ENCODE results near the gene ZSCAN12. TPM values are rescaled to one million over a fixed set of nuclear protein-coding genes. Genes with fewer than 3 reads are reported as not detected.
"Not testable (repeated sequence)": the region's sequence is repeated elsewhere in the genome, so short reads cannot be mapped to it uniquely, and the experiment has no call there.

ZSCAN12 gene
- 5.5 TPM for total RNA-seq
- long read RNA-seq, partial matches to known transcripts: 2 of 9 reads
- long read RNA-seq, other reads (novel, unspliced or antisense): 5 of 9 reads

GRCh38 chr6:28399350-28400121 is at the start of gene ZSCAN12:
Gene ZSCAN12, minus strand, starts transcription at chr6:28399747. Its CDS starts 1,342 bp downstream, at chr6:28398405.
- Histone ChIP-seq H3K27ac (peak within 1 kb of the TSS; percentile 58), H3K4me1 (peaks cover 25% of the 10 kb centered on the region), H3K9me3 (no peaks in the 10 kb centered on the region), H3K36me3 (peaks cover 11% of the 10 kb centered on the region), H3K27me3 (ENCODE audit: low read depth) (peaks cover 12% of the 10 kb centered on the region), H3K4me3 (peak within 1 kb of the TSS; percentile 80)
- ATAC-seq (peak; percentile 98 to 99), DNase-seq (peak; percentile 88)
- TF ChIP-seq, protein P1, sequence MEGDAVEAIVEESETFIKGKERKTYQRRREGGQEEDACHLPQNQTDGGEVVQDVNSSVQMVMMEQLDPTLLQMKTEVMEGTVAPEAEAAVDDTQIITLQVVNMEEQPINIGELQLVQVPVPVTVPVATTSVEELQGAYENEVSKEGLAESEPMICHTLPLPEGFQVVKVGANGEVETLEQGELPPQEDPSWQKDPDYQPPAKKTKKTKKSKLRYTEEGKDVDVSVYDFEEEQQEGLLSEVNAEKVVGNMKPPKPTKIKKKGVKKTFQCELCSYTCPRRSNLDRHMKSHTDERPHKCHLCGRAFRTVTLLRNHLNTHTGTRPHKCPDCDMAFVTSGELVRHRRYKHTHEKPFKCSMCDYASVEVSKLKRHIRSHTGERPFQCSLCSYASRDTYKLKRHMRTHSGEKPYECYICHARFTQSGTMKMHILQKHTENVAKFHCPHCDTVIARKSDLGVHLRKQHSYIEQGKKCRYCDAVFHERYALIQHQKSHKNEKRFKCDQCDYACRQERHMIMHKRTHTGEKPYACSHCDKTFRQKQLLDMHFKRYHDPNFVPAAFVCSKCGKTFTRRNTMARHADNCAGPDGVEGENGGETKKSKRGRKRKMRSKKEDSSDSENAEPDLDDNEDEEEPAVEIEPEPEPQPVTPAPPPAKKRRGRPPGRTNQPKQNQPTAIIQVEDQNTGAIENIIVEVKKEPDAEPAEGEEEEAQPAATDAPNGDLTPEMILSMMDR (IDR thresholded peaks at IDR 0.05): peak; percentile 56
- intact Hi-C loops (cut with DNase I): no loop called here

DNA sequence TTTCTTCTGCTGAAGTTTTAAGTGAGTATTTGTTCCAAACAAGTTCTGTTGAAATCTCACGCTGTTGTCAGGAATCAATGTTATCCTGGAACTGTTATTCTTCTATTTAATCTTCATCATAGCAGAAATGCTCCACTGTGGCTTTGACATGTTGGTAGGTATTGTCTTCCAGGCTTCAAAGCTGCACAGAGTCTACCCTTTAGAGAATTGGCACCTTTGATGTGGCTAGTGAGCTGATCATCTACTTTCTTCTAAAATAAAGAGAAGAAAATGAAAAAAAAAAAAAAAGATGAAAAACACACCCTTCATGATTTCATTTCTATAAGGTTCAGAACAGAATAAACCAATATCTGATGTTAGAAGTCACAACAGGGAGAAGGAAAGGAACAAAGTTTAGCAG is 49.5 kb upstream of the ZSCAN12 start:
- Histone ChIP-seq H3K9me3 (no peaks in the 10 kb centered on the region), H3K27me3 (ENCODE audit: low read depth) (peaks cover 39% of the 10 kb centered on the region), H3K27ac (no peak overlapping the region), H3K4me3 (no peak overlapping the region), H3K36me3 (no peaks in the 10 kb centered on the region), H3K4me1 (no peaks in the 10 kb centered on the region)
- TF ChIP-seq, protein P1 (IDR thresholded peaks at IDR 0.05): no peak
- intact Hi-C loops (cut with DNase I): no loop called here
- ATAC-seq: no peak
- DNase-seq: no peak

DNA sequence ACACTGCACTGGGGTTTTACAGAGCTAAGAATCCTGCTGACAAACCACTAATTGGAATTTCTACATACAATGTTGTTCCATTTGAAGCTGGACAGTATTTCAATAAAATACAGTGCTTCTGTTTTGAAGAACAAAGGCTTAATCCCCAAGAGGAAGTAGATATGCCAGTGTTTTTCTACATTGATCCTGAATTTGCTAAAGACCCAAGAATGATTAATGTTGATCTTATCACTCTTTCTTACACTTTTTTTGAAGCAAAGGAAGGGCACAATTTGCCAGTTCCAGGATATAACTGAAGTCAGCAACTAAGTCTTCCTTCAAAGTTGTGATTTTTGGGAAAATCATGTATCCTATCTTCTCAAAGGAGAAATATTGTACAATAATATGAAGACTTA is 48.0 kb upstream of the ZSCAN12 start:
- H3K36me3 ChIP-seq; H3K9me3 ChIP-seq; ATAC-seq; H3K4me1 ChIP-seq; DNase-seq; intact Hi-C loops (cut with DNase I); H3K27ac ChIP-seq; H3K4me3 ChIP-seq: not testable (repeated sequence)
- peaks cover 44% of the 10 kb centered on the region for H3K27me3 ChIP-seq (ENCODE audit: low read depth)

- DNase-seq: no peak
- intact Hi-C loops (cut with DNase I): no loop called here
- Histone ChIP-seq H3K4me3 (peak overlapping the region; percentile 7), H3K27me3 (ENCODE audit: low read depth) (peaks cover 44% of the 10 kb centered on the region), H3K9me3 (no peaks in the 10 kb centered on the region), H3K27ac (no peak overlapping the region), H3K4me1 (peaks cover 4% of the 10 kb centered on the region), H3K36me3 (no peaks in the 10 kb centered on the region)
- TF ChIP-seq, protein P1 (IDR thresholded peaks at IDR 0.05): no peak
- ATAC-seq: no peak
Measured at GRCh38 chr6:28446818-28447511, 47.4 kb upstream of the ZSCAN12 start.

DNA sequence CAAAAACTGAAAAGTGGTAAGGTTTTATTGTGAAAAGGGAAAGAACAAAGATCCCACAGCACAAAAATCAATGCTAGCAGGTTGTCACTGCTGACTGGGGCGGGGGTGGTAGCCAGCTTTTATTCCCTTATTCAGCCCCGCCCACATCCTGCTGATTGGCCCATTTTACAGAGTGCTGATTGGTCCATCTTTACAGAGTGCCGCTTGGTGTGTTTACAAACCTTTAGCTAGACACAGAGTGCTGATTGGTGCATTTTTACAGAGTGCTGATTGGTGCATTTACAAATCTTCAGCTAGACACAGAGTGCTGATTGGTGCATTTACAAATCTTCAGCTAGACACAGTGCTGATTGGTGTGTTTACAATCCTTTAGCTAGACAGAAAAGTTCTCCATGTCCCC is 45.2 kb upstream of the ZSCAN12 start:
- H3K9me3 ChIP-seq; intact Hi-C loops (cut with DNase I); H3K4me1 ChIP-seq; ATAC-seq; DNase-seq; H3K36me3 ChIP-seq; H3K4me3 ChIP-seq; H3K27ac ChIP-seq: not testable (repeated sequence)
- peaks cover 44% of the 10 kb centered on the region for H3K27me3 ChIP-seq (ENCODE audit: low read depth)

DNA sequence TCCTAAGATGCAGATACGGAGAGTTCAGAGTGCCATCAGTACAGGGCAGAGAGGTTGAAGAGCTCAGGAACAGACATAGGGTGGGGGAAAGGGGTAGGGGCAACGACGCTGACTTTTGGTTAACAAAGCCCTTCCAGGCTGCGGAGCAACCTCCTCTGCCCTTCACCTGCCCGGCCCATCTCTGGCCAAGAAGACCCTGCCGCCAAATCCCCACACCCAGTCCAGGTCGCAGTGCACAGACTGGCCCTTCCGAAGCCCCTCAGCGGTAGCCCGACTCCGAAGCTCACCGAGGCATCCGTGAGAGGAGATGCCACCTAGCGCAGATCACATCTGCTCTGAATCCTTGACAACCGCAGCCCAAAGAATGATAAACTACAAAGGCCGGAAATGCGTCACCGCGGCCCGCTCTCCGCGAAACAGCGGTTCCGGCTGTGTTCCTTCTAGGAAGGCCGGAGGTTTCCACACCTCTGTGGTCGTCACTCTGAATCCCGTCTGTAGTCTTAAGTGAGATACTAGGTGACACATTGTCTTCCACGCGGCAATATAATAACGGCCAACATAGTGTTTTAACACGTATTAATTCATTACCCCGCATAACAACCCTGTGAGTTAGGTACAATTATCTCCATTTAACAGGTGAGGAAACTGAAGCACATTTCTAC is 43.7 kb upstream of the ZSCAN12 start, which contains the start of gene ZSCAN23:
Gene ZSCAN23, minus strand, starts transcription at position 380 of the 662 bp plus-strand sequence. CDS start 7,225 bp downstream, outside the sequence.
- Histone ChIP-seq H3K27me3 (ENCODE audit: low read depth) (peaks cover 33% of the 10 kb centered on the region), H3K27ac (no peak within 1 kb of the TSS), H3K36me3 (no peaks in the 10 kb centered on the region), H3K9me3 (no peaks in the 10 kb centered on the region), H3K4me1 (peaks cover 4% of the 10 kb centered on the region), H3K4me3 (peak within 1 kb of the TSS; percentile 65)
- intact Hi-C loops (cut with DNase I): no loop called here
- TF ChIP-seq, protein P1 (IDR thresholded peaks at IDR 0.05): no peak
- DNase-seq (peak; percentile 78), ATAC-seq (peak; percentile 92 to 98)

All from lower lobe of right lung (tissue), 2 donors.